H1 (cell line): ENCODE results near the gene GRID1. TPM values are rescaled to one million over a fixed set of nuclear protein-coding genes. Genes with fewer than 3 reads are reported as not detected.

Experiments used
- CHD2 ChIP-seq: IDR thresholded peaks from 2 replicates; pipeline ENCODE4 v1.6.1; 2012; ENCODE audit warnings: low read length, improper control_type of control experiment
- HDAC6 ChIP-seq: IDR thresholded peaks from one replicate; pipeline ENCODE4 v1.7.1; 2012; ENCODE audit warnings: low read depth, mild to moderate bottlenecking, inconsistent platforms, low read length, moderate library complexity
- SIX5 ChIP-seq: IDR thresholded peaks from 2 replicates; pipeline ENCODE4 v1.6.1; 2011; ENCODE audit warnings: mild to moderate bottlenecking, low read depth, low read length
- SUZ12 ChIP-seq: fragments of 200-600 bp; sonication (generic); IDR thresholded peaks from 2 replicates; pipeline ENCODE4 v1.6.1; 2012; ENCODE audit warnings: mild to moderate bottlenecking, inconsistent platforms, low read length, moderate library complexity, mixed read lengths
- TBP ChIP-seq: IDR thresholded peaks from 2 replicates; pipeline ENCODE4 v1.6.1; 2011; ENCODE audit warnings: low read depth, low read length, improper control_type of control experiment
- USF2 ChIP-seq: IDR thresholded peaks from 2 replicates; pipeline ENCODE4 v1.6.1; 2011; ENCODE audit warnings: low read length, improper control_type of control experiment
- polyA plus RNA-seq, 7 experiments: library from polyadenylated mRNA; depleted of rRNA in 3 of 7; stranded (reverse) in 5 of 7; unstranded in 2 of 7; fragments of >200 nt in 5 of 7; fragments of 200-250 nt in 2 of 7; gene quantifications; 1 replicate in 5 of 7; 2 replicates in 1 of 7; 4 replicates in 1 of 7; pipeline versions ENCODE4 v1.2.1 to v1.2.3, GENCODE V29; 2011 to 2013; ENCODE audit warnings: missing spikeins in 2 of 7, mixed read lengths in 2 of 7
- total RNA-seq: library from RNA; stranded (reverse); fragmentation: NEBNext Ultra II Directional; extraction: Animal tissue kit (Norgen Biotek cat#: 25700); gene quantifications from 2 replicates; pipeline ENCODE4 v1.2.1, GENCODE V29; 2021

The GRID1 gene
- total and polyA plus RNA-seq, 2 of the 8 experiments (the other 6 are each of a cell fraction or from before 2014, with no cell fraction given): 0.22 to 0.30 TPM

DNA sequence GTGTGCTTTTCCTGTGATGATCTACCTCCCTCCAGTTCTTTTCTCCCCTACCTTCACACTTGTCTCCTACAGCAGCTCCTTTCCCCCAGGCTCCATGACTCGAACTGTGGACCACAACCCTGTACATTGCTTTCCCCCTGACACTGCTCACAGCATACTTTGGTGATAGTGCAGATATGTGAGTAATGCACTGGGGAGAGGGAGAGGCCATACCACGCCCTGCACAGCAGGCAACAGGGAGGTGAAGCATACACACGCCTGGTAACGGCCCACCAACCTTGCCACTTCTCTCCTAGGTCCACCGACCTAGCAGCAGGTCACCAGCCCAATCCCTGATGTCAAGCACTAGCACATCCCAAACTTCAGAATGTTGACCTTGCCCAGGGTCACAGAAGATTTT lies 238.2 kb downstream of the GRID1 start (continued):
- no peak for TF ChIP-seq CHD2
- TF ChIP-seq SUZ12: no peak
- TF ChIP-seq SIX5: no peak
- no peak for TF ChIP-seq TBP
- TF ChIP-seq USF2: no peak
- no peak for TF ChIP-seq HDAC6
